ENCODE results near the gene NGFR. TPM values are rescaled to one million over a fixed set of nuclear protein-coding genes. Genes with fewer than 3 reads are reported as not detected.

The NGFR gene
- total and polyA plus RNA-seq, 7 experiments from 2014 or later, result 0.07 to 0.17 (median 0.16) TPM; not detected in 4

DNA sequence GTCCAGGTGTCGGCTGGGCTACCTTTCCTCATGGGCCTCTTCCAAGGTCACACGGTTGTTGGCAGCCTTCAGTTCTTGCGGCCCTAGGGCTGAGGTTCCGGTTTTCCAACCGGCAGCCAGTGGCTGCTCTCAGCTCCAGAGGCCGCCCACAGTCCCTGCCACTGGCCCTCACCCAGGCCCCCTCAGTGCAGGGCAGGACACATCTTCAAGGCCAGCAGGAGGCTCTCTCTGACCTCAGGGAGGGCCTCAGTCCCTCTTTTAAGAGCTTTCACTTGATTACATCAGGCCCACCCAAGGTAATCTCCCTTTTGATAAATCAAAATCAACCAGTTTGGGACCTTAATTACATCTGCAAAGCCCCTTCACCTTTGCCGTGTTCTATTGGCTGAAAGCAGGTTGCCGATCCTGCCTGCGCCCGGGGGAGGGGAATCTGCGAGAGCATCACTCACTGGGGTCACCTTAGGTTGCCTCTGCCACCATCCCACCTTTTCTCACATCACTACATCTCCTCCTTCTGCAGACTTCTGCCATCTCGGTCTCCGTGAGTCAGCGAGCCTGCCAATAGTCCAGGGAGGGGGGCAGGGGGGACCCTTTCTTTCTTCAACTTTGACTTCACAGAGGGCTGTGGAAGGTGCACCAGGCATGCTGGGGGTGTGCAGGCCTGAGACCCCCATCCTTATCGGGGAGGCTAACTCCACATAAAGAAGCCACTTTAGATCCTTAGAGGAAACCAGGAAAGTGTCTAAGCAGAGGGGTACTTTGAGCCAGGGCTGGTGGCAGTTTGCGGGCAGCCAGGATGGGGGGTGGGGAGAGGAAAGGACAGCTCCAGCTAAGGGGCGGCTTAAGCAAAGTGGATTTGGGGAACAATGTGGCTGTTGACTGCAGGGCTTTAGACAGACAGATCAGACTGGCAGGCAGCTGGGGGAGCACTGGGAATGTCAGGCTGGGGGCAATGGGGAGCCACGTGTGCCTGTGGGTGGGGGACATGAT lies 51.7 kb downstream of the NGFR start:
- Histone ChIP-seq H3K4me1 (ENCODE audit: control insufficient read depth in 2 of 2, insufficient read depth in 2 of 2, low read length in 2 of 2) (no peaks in the 10 kb centered on the region), H3K27me3 (ENCODE audit: control insufficient read depth in 2 of 2, insufficient read depth in 2 of 2, low read length in 2 of 2) (no peaks in the 10 kb centered on the region), H3K36me3 (ENCODE audit: control insufficient read depth in 2 of 3, insufficient read depth in 3 of 3, low read length in 3 of 3) (no peaks in the 10 kb centered on the region), H3K9me3 (ENCODE audit: control insufficient read depth in 2 of 3, low read length in 3 of 3) (no peaks in the 10 kb centered on the region), H3K27ac (ENCODE audit: low read depth, low read length) (no peak overlapping the region), H3K4me3 (ENCODE audit: low read length) (no peak overlapping the region)
- POLR2A ChIA-PET, result no interaction called here
- Mint-ChIP-seq H3K36me3 (peaks cover 0 to 5% (median 0%) of the 10 kb centered on the region in 5 donors), H3K27ac (no peak overlapping the region), H3K9me3 (peaks cover 0 to 17% (median 6%) of the 10 kb centered on the region in 11 donors), H3K4me3 (no peak overlapping the region), H3K4me1 (no peaks in the 10 kb centered on the region), H3K27me3 (peaks cover 0 to 20% (median 8%) of the 10 kb centered on the region in 5 donors)
- ATAC-seq (no peak), DNase-seq (no peak)
- CTCF ChIA-PET, result no interaction called here
- intact Hi-C loops (cut with micrococcal nuclease), result no loop called here

DNA sequence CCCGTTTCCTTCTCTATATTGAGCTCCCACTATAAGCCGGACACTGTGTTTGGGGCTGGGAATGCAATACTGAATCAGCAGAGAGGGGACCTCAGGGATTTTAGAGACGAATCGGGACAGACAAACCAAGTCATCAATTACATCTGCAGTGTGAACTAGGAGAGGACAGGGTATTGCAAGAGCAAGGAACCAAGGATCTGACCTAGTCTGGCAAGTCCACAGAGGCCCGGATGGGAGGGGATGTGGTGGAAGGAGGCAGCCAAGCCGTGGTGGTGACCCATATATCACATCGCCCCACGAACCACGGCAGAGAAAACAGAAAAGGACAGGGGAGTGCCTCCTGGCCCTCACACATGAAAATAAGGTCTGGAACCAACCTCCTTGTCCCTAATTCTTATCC lies 52.5 kb downstream of the NGFR start:
- peaks cover 0 to 5% (median 0%) of the 10 kb centered on the region in 5 donors for H3K36me3 Mint-ChIP-seq
- Histone ChIP-seq H3K27ac (ENCODE audit: low read depth, low read length) (no peak overlapping the region), H3K9me3 (ENCODE audit: control insufficient read depth in 2 of 3, low read length in 3 of 3) (no peaks in the 10 kb centered on the region), H3K4me1 (ENCODE audit: control insufficient read depth in 2 of 2, insufficient read depth in 2 of 2, low read length in 2 of 2) (no peaks in the 10 kb centered on the region), H3K36me3 (ENCODE audit: control insufficient read depth in 2 of 3, insufficient read depth in 3 of 3, low read length in 3 of 3) (no peaks in the 10 kb centered on the region), H3K27me3 (ENCODE audit: control insufficient read depth in 2 of 2, insufficient read depth in 2 of 2, low read length in 2 of 2) (no peaks in the 10 kb centered on the region), H3K4me3 (ENCODE audit: low read length) (no peak overlapping the region)
- peaks cover 0 to 10% (median 3%) of the 10 kb centered on the region in 11 donors for H3K9me3 Mint-ChIP-seq
- no peaks in the 10 kb centered on the region for H3K4me1 Mint-ChIP-seq
- intact Hi-C loops (cut with micrococcal nuclease), result no loop called here
- no peak overlapping the region for H3K27ac Mint-ChIP-seq
- DNase-seq (no peak), ATAC-seq (no peak)
- H3K27me3 Mint-ChIP-seq, result peaks cover 0 to 20% (median 4%) of the 10 kb centered on the region in 5 donors
- CTCF ChIA-PET, result no interaction called here
- no peak overlapping the region for H3K4me3 Mint-ChIP-seq
- POLR2A ChIA-PET, result no interaction called here

DNA sequence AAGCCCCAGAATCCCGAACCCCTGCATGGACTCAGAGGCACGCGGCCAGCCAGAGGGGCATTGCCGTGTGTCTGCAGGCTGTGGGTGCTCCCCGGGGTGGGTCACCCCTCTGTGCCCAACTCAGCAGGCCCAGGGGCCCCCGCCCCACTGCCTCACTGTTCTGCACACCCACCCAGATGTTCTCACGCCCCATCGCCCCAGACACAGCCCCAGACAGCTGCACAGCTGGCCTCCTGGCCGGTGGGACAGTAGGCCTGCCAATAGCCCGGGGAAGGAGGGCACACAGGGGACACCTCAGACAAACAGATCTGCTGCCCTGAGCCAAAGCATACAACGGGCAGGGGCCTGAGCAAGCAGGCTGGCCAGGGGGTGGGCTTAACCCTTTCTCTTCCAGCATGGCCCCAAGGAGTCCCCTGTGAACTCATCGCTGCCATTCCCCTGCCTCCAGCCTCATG lies 53.0 kb downstream of the NGFR start:
- Histone ChIP-seq H3K27me3 (ENCODE audit: control insufficient read depth in 2 of 2, insufficient read depth in 2 of 2, low read length in 2 of 2) (no peaks in the 10 kb centered on the region), H3K36me3 (ENCODE audit: control insufficient read depth in 2 of 3, insufficient read depth in 3 of 3, low read length in 3 of 3) (no peaks in the 10 kb centered on the region), H3K27ac (ENCODE audit: low read depth, low read length) (no peak overlapping the region), H3K4me1 (ENCODE audit: control insufficient read depth in 2 of 2, insufficient read depth in 2 of 2, low read length in 2 of 2) (no peaks in the 10 kb centered on the region), H3K4me3 (ENCODE audit: low read length) (no peak overlapping the region), H3K9me3 (ENCODE audit: control insufficient read depth in 2 of 3, low read length in 3 of 3) (no peaks in the 10 kb centered on the region)
- H3K4me1 Mint-ChIP-seq, result no peaks in the 10 kb centered on the region
- intact Hi-C loops (cut with micrococcal nuclease), result no loop called here
- ATAC-seq (no peak), DNase-seq (no peak)
- ChIA-PET CTCF (interaction anchor here (0.5 kb wide), 1 partner anchor 90 kb away, joined by 3 read pairs; no protein-coding TSS in a partner anchor), POLR2A (no interaction called here)
- H3K36me3 Mint-ChIP-seq, result peaks cover 0 to 5% (median 0%) of the 10 kb centered on the region in 5 donors
- peaks cover 0 to 20% (median 4%) of the 10 kb centered on the region in 5 donors for H3K27me3 Mint-ChIP-seq
- no peak overlapping the region for H3K4me3 Mint-ChIP-seq
- H3K27ac Mint-ChIP-seq, result no peak overlapping the region
- peaks cover 0 to 10% (median 3%) of the 10 kb centered on the region in 11 donors for H3K9me3 Mint-ChIP-seq

DNA sequence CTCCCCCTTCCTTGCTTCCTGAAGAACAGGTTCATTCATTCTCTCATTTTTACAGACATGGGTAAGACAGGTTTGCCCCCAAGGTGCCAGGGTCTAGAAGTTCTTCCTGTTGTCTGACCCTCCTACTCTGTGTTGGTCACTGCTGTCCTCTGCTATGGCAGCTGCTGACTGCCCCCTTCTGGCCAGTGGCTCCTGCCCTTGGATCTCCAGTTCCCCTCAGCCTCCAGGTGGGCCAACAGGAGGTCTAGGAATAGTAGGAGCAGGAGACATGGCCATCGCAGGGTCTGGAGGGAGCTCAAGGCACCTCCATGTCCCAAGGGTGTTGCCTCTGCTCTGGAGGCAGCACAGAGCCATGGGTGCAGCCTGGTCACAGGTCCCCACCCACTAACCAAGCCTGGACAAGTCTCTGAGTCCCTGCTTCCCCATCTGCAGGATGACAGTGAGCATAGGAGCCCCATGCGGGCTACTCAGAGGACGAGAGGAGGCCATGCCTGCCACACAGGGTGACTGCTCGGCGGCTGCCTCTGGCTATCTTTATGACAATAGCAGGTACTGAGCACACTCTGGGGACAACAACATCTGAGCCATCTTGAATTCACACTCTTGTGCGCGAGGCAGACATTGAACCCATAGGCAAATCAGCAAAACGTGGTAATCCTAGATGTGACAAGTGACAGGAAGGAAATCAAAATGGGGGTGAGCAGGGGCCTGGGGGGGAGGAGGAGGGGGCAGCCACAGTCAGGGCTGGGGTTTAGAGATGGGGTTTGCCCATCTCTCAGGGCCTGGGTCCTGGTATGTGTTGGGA lies 53.6 kb downstream of the NGFR start:
- H3K27ac Mint-ChIP-seq, result no peak overlapping the region
- H3K4me3 Mint-ChIP-seq, result no peak overlapping the region
- peaks cover 0 to 4% (median 0%) of the 10 kb centered on the region in 5 donors for H3K36me3 Mint-ChIP-seq
- ChIA-PET CTCF (interaction anchor here (0.5 kb wide), 1 partner anchor 90 kb away, joined by 3 read pairs; no protein-coding TSS in a partner anchor), POLR2A (no interaction called here)
- DNase-seq (no peak), ATAC-seq (no peak)
- H3K9me3 ChIP-seq (ENCODE audit: control insufficient read depth in 2 of 3, low read length in 3 of 3), result no peaks in the 10 kb centered on the region
- H3K36me3 ChIP-seq (ENCODE audit: control insufficient read depth in 2 of 3, insufficient read depth in 3 of 3, low read length in 3 of 3), result no peaks in the 10 kb centered on the region
- peaks cover 0 to 6% (median 0%) of the 10 kb centered on the region in 11 donors for H3K9me3 Mint-ChIP-seq
- H3K4me3 ChIP-seq (ENCODE audit: low read length), result no peak overlapping the region
- peaks cover 0 to 16% (median 0%) of the 10 kb centered on the region in 5 donors for H3K27me3 Mint-ChIP-seq
- H3K4me1 ChIP-seq (ENCODE audit: control insufficient read depth in 2 of 2, insufficient read depth in 2 of 2, low read length in 2 of 2), result no peaks in the 10 kb centered on the region
- H3K27me3 ChIP-seq (ENCODE audit: control insufficient read depth in 2 of 2, insufficient read depth in 2 of 2, low read length in 2 of 2), result no peaks in the 10 kb centered on the region
- H3K27ac ChIP-seq (ENCODE audit: low read depth, low read length), result no peak overlapping the region
- intact Hi-C loops (cut with micrococcal nuclease), result no loop called here
- H3K4me1 Mint-ChIP-seq, result peaks cover 0 to 3% (median 0%) of the 10 kb centered on the region in 7 donors

DNA sequence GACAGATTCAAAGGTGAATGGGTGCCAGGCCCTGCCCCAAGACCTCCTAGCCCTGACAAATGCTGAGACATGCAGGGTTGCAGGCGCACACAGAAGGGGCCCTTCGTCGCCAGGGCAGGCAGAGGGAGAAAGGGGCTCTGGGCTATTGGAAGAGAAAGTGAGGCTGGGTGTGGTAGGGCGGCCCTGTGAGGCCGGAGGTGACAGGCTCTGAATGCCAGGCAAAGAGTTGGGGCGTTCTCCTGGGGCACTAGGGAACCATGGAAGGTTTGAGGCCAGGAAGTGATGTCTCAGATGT lies 54.2 kb downstream of the NGFR start:
- CTCF ChIA-PET, result no interaction called here
- H3K4me1 Mint-ChIP-seq, result peaks cover 0 to 3% (median 0%) of the 10 kb centered on the region in 7 donors
- no peaks in the 10 kb centered on the region for H3K9me3 ChIP-seq (ENCODE audit: control insufficient read depth in 2 of 3, low read length in 3 of 3)
- no peak for DNase-seq
- H3K4me3 Mint-ChIP-seq, result no peak overlapping the region
- no peaks in the 10 kb centered on the region for H3K36me3 Mint-ChIP-seq
- H3K27me3 ChIP-seq (ENCODE audit: control insufficient read depth in 2 of 2, insufficient read depth in 2 of 2, low read length in 2 of 2), result no peaks in the 10 kb centered on the region
- POLR2A ChIA-PET, result no interaction called here
- no peak overlapping the region for H3K4me3 ChIP-seq (ENCODE audit: low read length)
- H3K9me3 Mint-ChIP-seq, result peaks cover 0 to under 1% (median 0%) of the 10 kb centered on the region in 11 donors
- H3K27ac Mint-ChIP-seq, result no peak overlapping the region
- H3K4me1 ChIP-seq (ENCODE audit: control insufficient read depth in 2 of 2, insufficient read depth in 2 of 2, low read length in 2 of 2), result no peaks in the 10 kb centered on the region
- ATAC-seq, result no peak
- peaks cover 0 to 10% (median 0%) of the 10 kb centered on the region in 5 donors for H3K27me3 Mint-ChIP-seq
- intact Hi-C loops (cut with micrococcal nuclease), result no loop called here
- no peaks in the 10 kb centered on the region for H3K36me3 ChIP-seq (ENCODE audit: control insufficient read depth in 2 of 3, insufficient read depth in 3 of 3, low read length in 3 of 3)
- no peak overlapping the region for H3K27ac ChIP-seq (ENCODE audit: low read depth, low read length)

DNA sequence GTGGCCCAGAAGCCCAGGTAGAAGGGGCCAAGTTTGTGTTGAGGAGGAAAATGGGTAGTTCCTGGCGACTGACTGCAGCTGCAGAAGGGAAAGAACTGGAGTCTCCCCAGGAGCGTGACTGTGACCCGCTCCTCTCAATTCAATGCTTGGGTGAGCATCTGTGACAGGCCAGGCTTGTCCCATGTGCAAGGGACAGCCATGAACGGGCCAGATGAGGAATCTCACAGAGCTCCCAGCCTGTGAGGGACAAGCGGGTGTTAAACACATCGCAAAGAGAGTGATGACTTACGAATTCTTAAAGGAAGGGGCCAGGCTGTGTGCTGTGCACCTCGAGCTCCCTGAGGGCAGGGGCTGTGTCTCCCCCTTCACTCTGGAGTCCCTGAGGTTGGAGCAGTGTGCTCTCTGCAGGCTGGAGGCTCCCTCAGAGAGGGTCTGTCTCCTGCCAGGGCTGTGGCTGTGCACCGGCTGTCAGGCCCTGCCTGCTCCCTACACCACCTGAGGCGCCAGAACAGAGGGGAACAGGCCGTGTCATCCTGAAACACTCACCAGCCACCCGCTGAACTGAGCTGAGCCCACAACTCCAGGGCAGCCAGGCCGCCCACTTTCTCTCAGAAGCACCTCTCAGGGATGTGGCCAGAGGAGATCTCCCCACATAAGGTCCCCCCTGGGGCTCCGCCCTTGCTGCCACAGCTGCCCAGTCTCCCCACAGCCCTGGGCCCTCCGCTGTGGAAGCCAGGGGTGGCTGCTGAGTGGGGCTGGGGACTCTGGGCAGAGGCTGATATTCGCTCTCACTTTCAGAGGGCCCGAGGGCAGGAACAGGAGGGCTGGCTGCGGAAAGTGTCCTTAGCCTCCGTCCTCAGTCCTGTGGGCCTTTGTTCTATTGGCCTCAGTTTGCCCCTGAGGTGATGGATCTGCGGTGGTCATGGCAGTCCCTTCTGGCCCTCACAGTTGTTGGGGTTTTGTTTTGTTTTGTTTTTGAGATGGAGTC lies 54.9 kb downstream of the NGFR start:
- intact Hi-C loops (cut with micrococcal nuclease), result loop anchor here in 1 of 2 donors (10.0 kb wide), 1 partner anchor 235 kb away; no protein-coding TSS in a partner anchor
- Histone ChIP-seq H3K36me3 (ENCODE audit: control insufficient read depth in 2 of 3, insufficient read depth in 3 of 3, low read length in 3 of 3) (no peaks in the 10 kb centered on the region), H3K27me3 (ENCODE audit: control insufficient read depth in 2 of 2, insufficient read depth in 2 of 2, low read length in 2 of 2) (no peaks in the 10 kb centered on the region), H3K4me1 (ENCODE audit: control insufficient read depth in 2 of 2, insufficient read depth in 2 of 2, low read length in 2 of 2) (no peaks in the 10 kb centered on the region), H3K9me3 (ENCODE audit: control insufficient read depth in 2 of 3, low read length in 3 of 3) (no peaks in the 10 kb centered on the region), H3K27ac (ENCODE audit: low read depth, low read length) (no peak overlapping the region), H3K4me3 (ENCODE audit: low read length) (no peak overlapping the region)
- ATAC-seq (no peak), DNase-seq (no peak)
- H3K4me3 Mint-ChIP-seq, result no peak overlapping the region
- ChIA-PET POLR2A (no interaction called here), CTCF (no interaction called here)
- H3K27ac Mint-ChIP-seq, result no peak overlapping the region
- H3K9me3 Mint-ChIP-seq, result no peaks in the 10 kb centered on the region
- no peaks in the 10 kb centered on the region for H3K36me3 Mint-ChIP-seq
- peaks cover 0 to 10% (median 0%) of the 10 kb centered on the region in 5 donors for H3K27me3 Mint-ChIP-seq
- peaks cover 0 to 3% (median 0%) of the 10 kb centered on the region in 7 donors for H3K4me1 Mint-ChIP-seq
